Activated T-cell treated with anti-CD3 and anti-CD28 coated beads, Interleukin-2, amount 50 U/mL, for 72 hours (primary cell): ENCODE measurements around the gene CTNNA3. TPM values are rescaled to one million over a fixed set of nuclear protein-coding genes. Genes with fewer than 3 reads are reported as not detected.

ENCODE experiments used
- ATAC-seq, 2 donors: fragments of 150-1000 bp; cut with Tn5 transposase; replicated peaks in 1 of 2; 2 replicates each; pipeline ENCODE4 v1.10.0; 2021; ENCODE audit warnings: moderate library complexity in 2 of 2, mild to moderate bottlenecking in 1 of 2
- DNase-seq, 2 donors: peaks; one replicate each; pipeline ENCODE4 v3.0.0; 2021 to 2022; ENCODE audit warnings: mixed read lengths in 1 of 2
- H3K27ac Mint-ChIP-seq: one replicate; pipeline ENCODE4 v1.8.0; 2022; ENCODE audit warnings: mild to moderate bottlenecking, moderate library complexity, mixed read lengths
- H3K27me3 Mint-ChIP-seq: one replicate; pipeline ENCODE4 v1.8.0; 2022; ENCODE audit warnings: low read depth, mixed read lengths
- H3K36me3 Mint-ChIP-seq, 2 donors: one replicate each; pipeline ENCODE4 v1.8.0; 2022; ENCODE audit warnings: mixed read lengths in 2 of 2, mild to moderate bottlenecking in 1 of 2; ENCODE audit not compliant: insufficient read depth in 2 of 2
- H3K4me1 Mint-ChIP-seq: one replicate; pipeline ENCODE4 v1.8.0; 2022; ENCODE audit warnings: low read depth, mixed read lengths
- H3K4me3 Mint-ChIP-seq, 2 donors: one replicate each; pipeline ENCODE4 v1.8.0; 2022; ENCODE audit warnings: mild to moderate bottlenecking in 2 of 2, mixed read lengths in 2 of 2, moderate library complexity in 2 of 2
- H3K9me3 Mint-ChIP-seq, 2 donors: one replicate each; pipeline ENCODE4 v1.8.0; 2022; ENCODE audit warnings: mixed read lengths in 2 of 2
- total RNA-seq, 2 donors: library from RNA; stranded (reverse); gene quantifications; one replicate each; pipeline ENCODE4 v1.2.3, GENCODE V29; 2022

CTNNA3 gene
- total RNA-seq, 2 donors from 2014 or later = 0.25 to 0.74 TPM

- no peak overlapping the region for H3K27ac Mint-ChIP-seq
- no peak for ATAC-seq
- H3K9me3 Mint-ChIP-seq = no peaks in the 10 kb centered on the region
- no peak overlapping the region for H3K4me3 Mint-ChIP-seq
- H3K4me1 Mint-ChIP-seq = no peaks in the 10 kb centered on the region
- H3K36me3 Mint-ChIP-seq = no peaks in the 10 kb centered on the region
- DNase-seq = no peak
- no peaks in the 10 kb centered on the region for H3K27me3 Mint-ChIP-seq
These were observed 1519.2 kb downstream of the CTNNA3 start for GRCh38 chr10:66176772-66177171.

GRCh38 chr10:66167816-66168215 is 1528.2 kb downstream of the CTNNA3 start:
- DNase-seq (no peak), ATAC-seq (no peak)
- H3K4me3 Mint-ChIP-seq = no peak overlapping the region
- H3K36me3 Mint-ChIP-seq = no peaks in the 10 kb centered on the region
- no peak overlapping the region for H3K27ac Mint-ChIP-seq
- no peaks in the 10 kb centered on the region for H3K27me3 Mint-ChIP-seq
- H3K9me3 Mint-ChIP-seq = no peaks in the 10 kb centered on the region
- H3K4me1 Mint-ChIP-seq = no peaks in the 10 kb centered on the region

DNA sequence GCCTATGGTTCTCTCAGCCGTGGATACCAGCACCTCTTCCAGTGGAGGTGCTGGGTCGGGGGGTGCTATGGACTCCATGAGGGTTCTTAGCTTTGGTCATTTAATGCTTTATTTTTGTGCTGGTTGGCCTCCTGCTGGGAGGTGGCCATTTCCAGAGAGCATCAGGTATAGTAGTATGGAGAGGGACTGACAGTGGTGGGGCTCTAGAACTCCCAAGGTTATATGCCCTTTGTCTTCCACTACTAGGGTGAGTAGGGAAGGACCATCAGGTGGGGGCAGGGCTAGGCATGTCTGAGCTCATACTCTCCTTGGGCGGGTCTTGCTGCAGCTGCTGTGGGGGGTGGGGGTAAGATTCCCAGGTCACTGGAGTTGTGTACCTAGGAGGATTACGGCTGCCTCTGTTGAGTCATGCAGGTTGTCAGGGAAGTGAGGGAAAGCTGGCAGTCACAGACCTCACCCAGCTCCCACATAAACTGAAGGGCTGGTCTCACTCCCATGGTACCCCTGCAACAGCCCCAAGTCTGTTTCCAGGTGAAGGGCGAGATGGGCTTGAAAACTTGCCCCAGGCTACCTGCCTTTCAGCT is 1533.3 kb downstream of the CTNNA3 start:
- DNase-seq = no peak
- no peak overlapping the region for H3K27ac Mint-ChIP-seq

DNA sequence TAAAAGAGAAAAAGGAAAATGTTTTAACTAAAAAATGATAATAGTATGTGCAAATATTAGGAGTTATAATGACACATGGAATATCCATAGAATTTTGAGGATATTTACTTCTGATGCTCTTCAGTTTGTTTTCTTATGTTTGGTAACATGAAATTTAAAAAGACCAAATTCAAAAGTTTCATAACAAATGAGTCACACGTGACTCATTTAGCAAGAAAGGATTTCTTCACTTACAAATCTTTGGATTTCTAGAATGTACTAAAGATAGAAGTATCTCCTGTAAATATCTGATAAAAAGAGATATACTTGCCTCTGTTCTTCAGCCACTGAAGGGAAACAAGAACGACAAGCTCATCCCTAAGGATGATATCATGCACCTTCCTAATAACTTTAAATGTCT is 1544.6 kb downstream of the CTNNA3 start:
- ATAC-seq (no peak), DNase-seq (no peak)
- Mint-ChIP-seq H3K4me1 (no peaks in the 10 kb centered on the region), H3K36me3 (no peaks in the 10 kb centered on the region), H3K27ac (no peak overlapping the region), H3K4me3 (no peak overlapping the region), H3K27me3 (no peaks in the 10 kb centered on the region), H3K9me3 (peaks cover 0 to 1% of the 10 kb centered on the region in 2 donors)

More for the DNA sequence above, 1533.3 kb downstream of the CTNNA3 start:
- H3K27me3 Mint-ChIP-seq = no peaks in the 10 kb centered on the region
- no peak overlapping the region for H3K4me3 Mint-ChIP-seq
- H3K9me3 Mint-ChIP-seq = peaks cover 0 to 7% of the 10 kb centered on the region in 2 donors
- no peak for ATAC-seq
- no peaks in the 10 kb centered on the region for H3K36me3 Mint-ChIP-seq
- no peaks in the 10 kb centered on the region for H3K4me1 Mint-ChIP-seq

DNA sequence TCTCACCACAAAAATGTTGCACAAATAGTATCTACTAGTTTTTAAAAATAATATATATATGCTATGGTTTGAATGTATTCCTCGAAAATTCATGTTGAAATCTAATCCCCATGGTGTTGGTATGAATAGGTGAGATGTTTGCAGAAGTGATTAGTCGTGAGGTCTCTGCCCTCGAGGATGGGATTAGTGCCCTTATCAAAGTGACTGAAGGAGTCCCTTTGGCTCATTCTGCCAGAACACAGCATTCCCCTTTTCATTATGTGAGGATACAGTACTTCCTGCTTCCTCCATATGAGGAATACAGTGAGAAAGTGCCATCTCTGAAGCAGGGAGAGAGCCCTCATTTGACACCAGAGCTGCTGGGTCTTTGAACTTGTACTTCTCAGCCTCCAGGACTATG is 1547.7 kb downstream of the CTNNA3 start:
- Mint-ChIP-seq H3K27me3 (no peaks in the 10 kb centered on the region), H3K27ac (no peak overlapping the region), H3K9me3 (no peaks in the 10 kb centered on the region), H3K4me1 (no peaks in the 10 kb centered on the region), H3K4me3 (no peak overlapping the region), H3K36me3 (no peaks in the 10 kb centered on the region)
- ATAC-seq (no peak), DNase-seq (no peak)

DNA sequence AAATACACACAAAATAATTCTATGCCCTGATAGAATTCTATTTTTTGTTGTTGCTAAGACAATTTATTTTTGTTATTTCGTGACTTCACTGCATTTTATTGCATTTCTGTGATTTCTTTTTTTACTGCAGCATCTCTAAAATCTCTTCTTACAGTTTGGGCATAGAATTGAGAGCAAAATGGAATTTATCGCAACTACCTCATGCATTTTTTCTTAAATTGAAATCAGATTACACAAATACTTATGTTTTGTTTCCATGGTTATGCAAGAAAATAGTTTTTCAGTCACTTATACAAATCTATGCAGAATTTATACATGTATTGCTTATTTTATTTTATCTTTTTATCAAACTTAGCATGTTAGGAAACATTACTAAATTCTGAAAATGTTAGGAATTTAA is 1552.0 kb downstream of the CTNNA3 start:
- ATAC-seq (no peak), DNase-seq (no peak)
- no peaks in the 10 kb centered on the region for H3K36me3 Mint-ChIP-seq
- H3K4me3 Mint-ChIP-seq = no peak overlapping the region
- H3K9me3 Mint-ChIP-seq = no peaks in the 10 kb centered on the region
- no peak overlapping the region for H3K27ac Mint-ChIP-seq
- no peaks in the 10 kb centered on the region for H3K27me3 Mint-ChIP-seq
- H3K4me1 Mint-ChIP-seq = no peaks in the 10 kb centered on the region

- Mint-ChIP-seq H3K9me3 (no peaks in the 10 kb centered on the region), H3K27me3 (no peaks in the 10 kb centered on the region), H3K27ac (no peak overlapping the region), H3K4me3 (no peak overlapping the region), H3K4me1 (no peaks in the 10 kb centered on the region), H3K36me3 (no peaks in the 10 kb centered on the region)
- DNase-seq (no peak), ATAC-seq (no peak)
These were observed 1593.2 kb downstream of the CTNNA3 start for GRCh38 chr10:66102756-66103155.

DNA sequence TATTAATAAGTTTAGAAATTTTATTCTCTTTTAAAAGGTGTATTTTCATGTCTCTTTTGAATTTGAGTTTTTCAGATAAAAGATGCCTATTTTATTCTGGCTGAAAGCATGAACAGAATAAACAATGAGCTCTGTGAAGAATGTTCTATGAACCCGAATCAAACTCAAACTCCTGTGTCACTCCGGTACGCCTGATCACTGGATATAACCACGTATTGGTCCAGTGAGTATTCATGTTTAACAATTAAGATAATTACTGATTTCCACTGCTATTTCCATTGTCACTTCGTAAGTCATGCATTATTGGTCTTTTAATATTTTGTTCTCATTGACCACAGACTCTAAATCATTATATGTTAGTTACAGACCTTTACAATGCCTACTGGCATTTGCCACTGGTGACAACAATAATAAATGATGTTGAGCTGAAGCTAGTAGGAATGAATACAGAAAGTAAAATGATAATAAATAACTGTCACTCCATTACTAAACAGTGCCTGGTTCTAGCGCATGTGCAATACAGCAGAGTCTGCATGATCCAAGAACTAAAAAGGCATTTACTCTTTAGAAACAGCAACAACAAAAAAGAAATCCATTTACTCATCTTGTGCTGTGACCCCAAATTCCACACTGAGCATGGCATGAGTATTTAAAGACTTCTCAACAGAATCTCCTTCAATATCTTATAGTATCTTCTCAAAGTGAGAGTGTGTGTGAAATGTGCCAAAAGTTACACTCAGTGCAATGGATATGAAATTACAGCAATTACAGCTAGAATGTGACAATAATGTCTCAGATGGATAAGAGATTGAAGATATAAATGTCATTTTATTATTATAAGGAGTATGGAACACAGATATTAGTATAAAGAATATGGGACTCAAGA is 1597.2 kb downstream of the CTNNA3 start:
- H3K9me3 Mint-ChIP-seq = peaks cover 0 to 6% of the 10 kb centered on the region in 2 donors
- ATAC-seq = no peak

DNA sequence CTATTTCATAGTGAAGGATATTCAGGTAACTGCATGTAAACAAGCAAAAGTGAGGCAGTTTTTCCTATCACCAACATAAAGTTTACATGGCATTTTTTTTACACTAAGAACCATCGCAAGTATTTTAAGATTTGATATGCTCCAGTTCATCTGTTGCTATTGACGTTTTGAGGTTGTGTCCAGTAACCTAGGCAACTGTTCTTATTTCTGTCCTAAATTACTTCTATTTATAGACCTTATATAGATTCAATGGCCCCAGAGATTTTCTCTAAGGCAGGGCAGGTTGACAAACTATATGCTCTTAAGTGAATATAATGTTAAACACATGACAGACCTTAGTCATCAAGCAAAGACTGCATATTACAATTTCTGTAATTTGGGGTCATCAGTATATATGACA is 1600.4 kb downstream of the CTNNA3 start:
- ATAC-seq (no peak), DNase-seq (no peak)
- Mint-ChIP-seq H3K4me1 (no peaks in the 10 kb centered on the region), H3K27ac (no peak overlapping the region), H3K27me3 (no peaks in the 10 kb centered on the region), H3K9me3 (peaks cover 4 to 13% of the 10 kb centered on the region in 2 donors), H3K36me3 (no peaks in the 10 kb centered on the region), H3K4me3 (no peak overlapping the region)

More for the DNA sequence above, 1597.2 kb downstream of the CTNNA3 start:
- Mint-ChIP-seq H3K27me3 (no peaks in the 10 kb centered on the region), H3K4me3 (no peak overlapping the region), H3K36me3 (no peaks in the 10 kb centered on the region), H3K27ac (no peak overlapping the region), H3K4me1 (no peaks in the 10 kb centered on the region)
- DNase-seq = no peak

DNA sequence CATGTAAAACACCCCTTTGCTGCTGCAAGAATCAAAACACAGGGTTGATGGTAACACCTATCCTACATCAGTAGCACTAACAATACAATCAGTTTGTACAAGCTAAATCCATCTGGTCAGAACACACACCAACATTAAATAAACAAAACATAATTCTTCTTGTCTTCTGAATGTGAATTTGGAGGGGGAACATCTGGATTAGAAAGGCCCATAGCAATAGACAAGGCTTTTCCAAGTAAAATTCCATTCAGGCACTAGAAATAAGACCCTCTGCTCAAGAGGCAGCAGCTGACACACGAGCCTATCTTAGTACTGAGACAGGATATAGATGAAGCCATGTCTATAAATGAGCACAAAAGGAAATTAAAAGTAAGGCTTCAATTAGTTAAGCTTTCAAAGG is 1610.1 kb downstream of the CTNNA3 start:
- Mint-ChIP-seq H3K4me3 (no peak overlapping the region), H3K4me1 (no peaks in the 10 kb centered on the region), H3K36me3 (no peaks in the 10 kb centered on the region), H3K27me3 (no peaks in the 10 kb centered on the region), H3K27ac (no peak overlapping the region), H3K9me3 (peaks cover 3% of the 10 kb centered on the region in 2 donors)
- DNase-seq (no peak), ATAC-seq (no peak)

GRCh38 chr10:66071907-66072306 is 1624.1 kb downstream of the CTNNA3 start:
- Mint-ChIP-seq H3K4me1 (no peaks in the 10 kb centered on the region), H3K36me3 (no peaks in the 10 kb centered on the region), H3K27ac (no peak overlapping the region), H3K4me3 (no peak overlapping the region), H3K9me3 (peaks cover 6 to 7% of the 10 kb centered on the region in 2 donors), H3K27me3 (no peaks in the 10 kb centered on the region)
- DNase-seq (no peak), ATAC-seq (no peak)

- Mint-ChIP-seq H3K36me3 (no peaks in the 10 kb centered on the region), H3K27ac (no peak overlapping the region), H3K4me1 (no peaks in the 10 kb centered on the region), H3K9me3 (peaks cover 2 to 7% of the 10 kb centered on the region in 2 donors), H3K4me3 (no peak overlapping the region), H3K27me3 (no peaks in the 10 kb centered on the region)
- DNase-seq (no peak), ATAC-seq (no peak)
These were observed 1637.4 kb downstream of the CTNNA3 start for GRCh38 chr10:66058594-66058993.

GRCh38 chr10:66049335-66049734 is 1646.7 kb downstream of the CTNNA3 start:
- peaks cover 4 to 16% of the 10 kb centered on the region in 2 donors for H3K9me3 Mint-ChIP-seq
- no peak for DNase-seq
- no peaks in the 10 kb centered on the region for H3K27me3 Mint-ChIP-seq
- H3K4me1 Mint-ChIP-seq = no peaks in the 10 kb centered on the region
- H3K36me3 Mint-ChIP-seq = no peaks in the 10 kb centered on the region
- H3K4me3 Mint-ChIP-seq = no peak overlapping the region
- no peak overlapping the region for H3K27ac Mint-ChIP-seq
- ATAC-seq = no peak
